Endothelial cell of umbilical vein (primary cell): ENCODE measurements around the gene SMOC2. TPM values are rescaled to one million over a fixed set of nuclear protein-coding genes. Genes with fewer than 3 reads are reported as not detected.

Experiments
- BruUV-seq: library from RNA; stranded (reverse); fragments of 400-500 nt; replicated peaks from 2 replicates; lab custom pipeline; 2021; lab: Mats Ljungman, UMichigan
- CTCF ChIA-PET: fragments of 300-600, 350-600 bp; sonication (Branson Sonifier 250); formaldehyde crosslinking; loops from one replicate; lab custom pipeline; 2021; ENCODE audit warnings: antibody characterized with exemption, inconsistent platforms; lab: Charles Lee
- POLR2A ChIA-PET: fragments of 300-600, 350-600 bp; sonication (Branson Sonifier 250); formaldehyde crosslinking; loops from one replicate; lab custom pipeline; 2021; ENCODE audit warnings: antibody characterized with exemption, inconsistent platforms; lab: Charles Lee
- DNase-seq: peaks from one replicate; pipeline ENCODE4 v3.0.0-alpha.2; 2011; ENCODE audit warnings: low read depth, low spot score
- FAIRE-seq: peaks from 2 replicates; lab custom pipeline; 2011; peaks lifted over from hg19 to GRCh38; lab: Jason Lieb, UNC
- H2AFZ ChIP-seq: 2 replicates; pipeline ENCODE4 v1.6.0; 2012; ENCODE audit warnings: low read depth, low read length, control low read depth, inconsistent platforms
- H3K27ac ChIP-seq: 2 replicates; pipeline ENCODE4 v1.5.1; 2011; ENCODE audit warnings: low read depth, mild to moderate bottlenecking, control low read depth, low read length, moderate library complexity; ENCODE audit not compliant: insufficient read depth
- H3K27me3 ChIP-seq, 2 experiments: 2 replicates each; pipeline versions ENCODE4 v1.6.0 to v1.6.1; 2011; ENCODE audit warnings: low read length in 2 of 2, mixed read lengths in 1 of 2; ENCODE audit not compliant: control insufficient read depth in 2 of 2, insufficient read depth in 2 of 2
- H3K36me3 ChIP-seq, 2 experiments: 2 replicates in 1 of 2; 3 replicates in 1 of 2; pipeline ENCODE4 v1.5.1; 2011; ENCODE audit warnings: low read length in 2 of 2, mild to moderate bottlenecking in 1 of 2, moderate library complexity in 1 of 2; ENCODE audit not compliant: control insufficient read depth in 2 of 2, insufficient read depth in 2 of 2; ENCODE audit errors: extremely low read depth in 1 of 2
- H3K4me1 ChIP-seq: 3 replicates; pipeline ENCODE4 v1.5.1; 2011; ENCODE audit warnings: mild to moderate bottlenecking, low read length; ENCODE audit not compliant: control insufficient read depth, insufficient read depth; ENCODE audit errors: extremely low read depth
- H3K4me2 ChIP-seq: 2 replicates; pipeline ENCODE4 v1.6.1; 2011; ENCODE audit warnings: low read length, control low read depth, mixed read lengths; ENCODE audit not compliant: insufficient read depth
- H3K4me3 ChIP-seq, 3 experiments: fragments of 200-600 bp in 1 of 3; sonication (generic), shearing (Covaris generic) in 1 of 3; replicated peaks in 1 of 3; 2 replicates each; pipeline ENCODE4 v1.5.1; 2011 to 2016; ENCODE audit warnings: control low read depth in 3 of 3, low read length in 3 of 3, mild to moderate bottlenecking in 2 of 3, inconsistent platforms in 1 of 3, low read depth in 1 of 3, moderate library complexity in 1 of 3; ENCODE audit not compliant: insufficient read depth in 1 of 3
- H3K79me2 ChIP-seq: 2 replicates; pipeline ENCODE4 v1.6.0; 2012; ENCODE audit warnings: low read length, inconsistent platforms; ENCODE audit not compliant: control insufficient read depth, insufficient read depth
- H3K9ac ChIP-seq: replicated peaks from 2 replicates; pipeline ENCODE3; 2011; ENCODE audit warnings: low read length, control low read depth; ENCODE audit not compliant: insufficient read depth; ENCODE audit errors: extremely low read depth
- H3K9me1 ChIP-seq: replicated peaks from 3 replicates; pipeline ENCODE4 v1.6.0; 2011; ENCODE audit warnings: mild to moderate bottlenecking, low read length; ENCODE audit not compliant: control insufficient read depth, insufficient read depth; ENCODE audit errors: extremely low read depth
- H3K9me3 ChIP-seq: replicated peaks from 2 replicates; pipeline ENCODE4 v1.5.1; 2012; ENCODE audit warnings: low read length, inconsistent platforms; ENCODE audit not compliant: control insufficient read depth, insufficient read depth
- H4K20me1 ChIP-seq: replicated peaks from 2 replicates; pipeline ENCODE3; 2011; ENCODE audit warnings: mild to moderate bottlenecking, low read length; ENCODE audit not compliant: control insufficient read depth, insufficient read depth; ENCODE audit errors: extremely low read depth
- CTCF ChIP-seq, 2 donors: IDR thresholded peaks; 1 replicate in 1 of 2; 2 replicates in 1 of 2; pipeline ENCODE4 v1.5.1; 2011; ENCODE audit warnings: low read length in 2 of 2, mild to moderate bottlenecking in 2 of 2, moderate library complexity in 2 of 2, control low read depth in 1 of 2, inconsistent platforms in 1 of 2, low read depth in 1 of 2; ENCODE audit not compliant: insufficient read depth in 1 of 2; ENCODE audit errors: extremely low read depth in 1 of 2
- EZH2 ChIP-seq: IDR thresholded peaks from 2 replicates; pipeline ENCODE4 v1.6.1; 2012; ENCODE audit warnings: borderline replicate concordance, low read depth, mild to moderate bottlenecking, moderate library complexity, low read length, inconsistent platforms; ENCODE audit not compliant: severe bottlenecking
- FOS ChIP-seq: IDR thresholded peaks from 2 replicates; pipeline ENCODE4 v1.6.1; 2011; ENCODE audit warnings: mild to moderate bottlenecking, low read length, moderate library complexity, borderline replicate concordance; ENCODE audit not compliant: insufficient read depth
- GATA2 ChIP-seq: IDR thresholded peaks from 2 replicates; pipeline ENCODE4 v1.7.0; 2011; ENCODE audit warnings: low read depth, mild to moderate bottlenecking, moderate library complexity, mixed read lengths, low read length; ENCODE audit not compliant: insufficient read length, insufficient read depth
- JUN ChIP-seq: IDR thresholded peaks from 2 replicates; pipeline ENCODE4 v1.6.1; 2011; ENCODE audit warnings: borderline replicate concordance, low read depth; ENCODE audit not compliant: insufficient read length, insufficient read depth
- MAX ChIP-seq: IDR thresholded peaks from 2 replicates; pipeline ENCODE4 v1.6.1; 2011; ENCODE audit not compliant: insufficient read depth, insufficient read length
- MYC ChIP-seq: IDR thresholded peaks from one replicate; pipeline ENCODE4 v1.6.1; 2011; ENCODE audit warnings: mild to moderate bottlenecking, low read depth, low read length
- POLR2A ChIP-seq: IDR thresholded peaks from 2 replicates; pipeline ENCODE4 v1.6.1; 2012; ENCODE audit warnings: low read depth, mild to moderate bottlenecking, control low read depth, low read length
- POLR2AphosphoS5 ChIP-seq: IDR thresholded peaks from 2 replicates; pipeline ENCODE4 v1.6.1; 2012; ENCODE audit warnings: low read depth, mild to moderate bottlenecking, control low read depth, low read length, moderate library complexity; ENCODE audit not compliant: insufficient read depth
- dilution Hi-C: fragments of 300-500 bp; cut with MboI; formaldehyde crosslinking; loops from one replicate; pipeline ENCODE4 v1.15.0; 2019; ENCODE audit warnings: low sequenced_read_pairs; ENCODE audit not compliant: extremely low pct_ligation_motif_present
- intact Hi-C: fragments of 100-400 bp; cut with micrococcal nuclease; formaldehyde crosslinking; loops from one replicate; pipeline ENCODE4 v1.10.0; 2022
- polyA plus RNA-seq, 4 experiments: library from polyadenylated mRNA; depleted of rRNA in 3 of 4; stranded (reverse) in 3 of 4; unstranded in 1 of 4; fragments of >200 nt; gene quantifications; 2 replicates each; pipeline versions ENCODE4 v1.2.1 to v1.2.3, GENCODE V29; 2011 to 2012; ENCODE audit warnings: missing spikeins in 1 of 4
- total RNA-seq: library from RNA; stranded (reverse); gene quantifications from 2 replicates; pipeline ENCODE4 v1.2.3, GENCODE V29; 2021

The SMOC2 gene
- total and polyA plus RNA-seq, 2 donors (not counting 3 experiments of a cell fraction or from before 2014, with no cell fraction given): not detected

- intact Hi-C loops: no loop called here
- no peaks in the 10 kb centered on the region for H3K9me3 ChIP-seq
- dilution Hi-C loops: no loop called here
- H3K27ac ChIP-seq: no peak overlapping the region
- no peak overlapping the region for H3K9ac ChIP-seq
- TF ChIP-seq MAX (no peak), GATA2 (no peak), JUN (no peak), POLR2A (no peak), POLR2AphosphoS5 (no peak), MYC (no peak), FOS (no peak), EZH2 (no peak)
- no peaks in the 10 kb centered on the region for H3K36me3 ChIP-seq
- no peaks in the 10 kb centered on the region for H3K9me1 ChIP-seq
- H3K4me1 ChIP-seq: peaks cover 25% of the 10 kb centered on the region
- no peaks in the 10 kb centered on the region for H4K20me1 ChIP-seq
- no TSS peak for BruUV-seq
- H3K27me3 ChIP-seq: no peaks in the 10 kb centered on the region
- POLR2A ChIA-PET: no interaction called here
- H3K79me2 ChIP-seq: no peaks in the 10 kb centered on the region
- DNase-seq (no peak), FAIRE-seq (no peak)
- no peak overlapping the region for H3K4me2 ChIP-seq
- H2AFZ ChIP-seq: no peak overlapping the region
- CTCF ChIA-PET: no interaction called here
- no peak overlapping the region for H3K4me3 ChIP-seq
These were observed 91.1 kb downstream of the SMOC2 start for GRCh38 chr6:168532070-168532469.

- Histone ChIP-seq H3K4me3 (no peak overlapping the region), H3K79me2 (no peaks in the 10 kb centered on the region), H3K4me1 (peaks cover 15% of the 10 kb centered on the region), H3K27ac (no peak overlapping the region), H3K9ac (no peak overlapping the region), H2AFZ (no peak overlapping the region), H3K9me1 (no peaks in the 10 kb centered on the region), H3K36me3 (no peaks in the 10 kb centered on the region), H3K27me3 (no peaks in the 10 kb centered on the region), H4K20me1 (no peaks in the 10 kb centered on the region), H3K4me2 (no peak overlapping the region), H3K9me3 (no peaks in the 10 kb centered on the region)
- ChIA-PET POLR2A (no interaction called here), CTCF (no interaction called here)
- no peak for TF ChIP-seq POLR2A
- no peak for TF ChIP-seq JUN
- no peak for TF ChIP-seq FOS
- no peak for TF ChIP-seq GATA2
- TF ChIP-seq POLR2AphosphoS5: no peak
- TF ChIP-seq CTCF (IDR thresholded peaks at IDR 0.05; ENCODE audit: extremely low read depth in 1 of 2, insufficient read depth in 1 of 2, low read depth in 1 of 2, low read length in 2 of 2): no peak
- no peak for TF ChIP-seq EZH2
- no peak for TF ChIP-seq MAX
- TF ChIP-seq MYC: no peak
- intact Hi-C loops: no loop called here
- no TSS peak for BruUV-seq
- dilution Hi-C loops: no loop called here
- FAIRE-seq (no peak), DNase-seq (peak; percentile 13)
These were observed 92.4 kb downstream of the SMOC2 start for GRCh38 chr6:168533414-168533813.
